DND-41 (cell line): ENCODE measurements around the gene SELP.

ENCODE experiments used
- ATAC-seq: fragments of 200-7000 bp; cut with Tn5 transposase; 3 replicates; pipeline ENCODE4 v1.9.1; 2021; ENCODE audit warnings: low read depth; ENCODE audit not compliant: insufficient read depth
- DNase-seq: peaks from one replicate; pipeline ENCODE4 v3.0.0-alpha.2; 2020
- H2AFZ ChIP-seq: 2 replicates; pipeline ENCODE4 v1.6.0; 2012; ENCODE audit warnings: low read depth, low read length
- H3K27ac ChIP-seq: 2 replicates; pipeline ENCODE4 v1.5.1; 2012; ENCODE audit warnings: low read length, inconsistent platforms
- H3K27me3 ChIP-seq: fragments of 200-600 bp; sonication (generic); 2 replicates; pipeline ENCODE4 v1.6.0; 2012; ENCODE audit warnings: low read length, mild to moderate bottlenecking, inconsistent platforms; ENCODE audit not compliant: insufficient read depth, poor library complexity
- H3K36me3 ChIP-seq: 2 replicates; pipeline ENCODE4 v1.5.1; 2012; ENCODE audit warnings: low read length, inconsistent platforms; ENCODE audit not compliant: insufficient read depth
- H3K4me1 ChIP-seq: 2 replicates; pipeline ENCODE4 v1.5.1; 2012; ENCODE audit warnings: mild to moderate bottlenecking, low read length; ENCODE audit not compliant: insufficient read depth
- H3K4me2 ChIP-seq: 2 replicates; pipeline ENCODE4 v1.6.0; 2012; ENCODE audit warnings: mild to moderate bottlenecking, moderate library complexity, low read length, inconsistent platforms; ENCODE audit not compliant: insufficient read depth
- H3K4me3 ChIP-seq, 2 experiments: fragments of 200-600 bp in 1 of 2; shearing (Covaris generic) in 1 of 2; 2 replicates each; pipeline ENCODE4 v1.5.1; 2012 to 2016; ENCODE audit warnings: inconsistent platforms in 2 of 2, low read length in 2 of 2, mild to moderate bottlenecking in 2 of 2, low read depth in 1 of 2, moderate library complexity in 1 of 2
- H3K79me2 ChIP-seq: 2 replicates; pipeline ENCODE4 v1.6.0; 2012; ENCODE audit warnings: low read length, inconsistent platforms; ENCODE audit not compliant: insufficient read depth
- H3K9ac ChIP-seq: 2 replicates; pipeline ENCODE4 v1.6.0; 2012; ENCODE audit warnings: low read depth, mild to moderate bottlenecking, inconsistent platforms, low read length, moderate library complexity
- H3K9me3 ChIP-seq: 2 replicates; pipeline ENCODE4 v1.5.1; 2012; ENCODE audit warnings: low read length, moderate library complexity, mild to moderate bottlenecking, inconsistent platforms; ENCODE audit not compliant: insufficient read depth, severe bottlenecking
- H4K20me1 ChIP-seq: 2 replicates; pipeline ENCODE4 v1.6.0; 2012; ENCODE audit warnings: low read length; ENCODE audit not compliant: insufficient read depth
- EZH2 ChIP-seq: IDR thresholded peaks from 3 replicates; pipeline ENCODE4 v1.6.1; 2012; ENCODE audit warnings: borderline replicate concordance, low read depth, mild to moderate bottlenecking, moderate library complexity, low read length, inconsistent platforms; ENCODE audit not compliant: severe bottlenecking
- TF ChIP-seq, protein P1 (sequence below): IDR thresholded peaks from 2 replicates; pipeline ENCODE4 v1.5.1; 2012; ENCODE audit warnings: borderline replicate concordance, low read length, moderate library complexity, mild to moderate bottlenecking; ENCODE audit not compliant: poor library complexity, severe bottlenecking; ENCODE audit errors: extremely low read depth

Gene SELP

DNA sequence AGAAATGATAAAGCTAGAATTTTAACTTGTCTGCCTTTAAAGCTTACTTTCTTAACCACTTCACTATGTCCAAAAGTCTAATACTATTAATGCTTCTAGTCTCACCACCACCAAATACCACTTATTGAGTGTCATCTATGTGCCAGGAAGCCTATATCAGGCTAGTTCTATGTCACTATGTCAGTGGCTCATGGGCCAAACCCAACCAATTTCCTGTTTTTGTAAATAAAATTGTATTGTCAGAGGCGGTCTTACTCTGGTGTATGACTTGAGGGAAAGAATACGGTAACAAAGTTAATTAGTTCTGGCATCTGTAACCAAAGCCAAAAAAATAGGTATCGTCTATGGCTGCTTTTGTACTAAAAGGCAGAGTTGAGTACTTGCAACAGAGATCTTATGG is 58.5 kb downstream of the SELP start:
- Histone ChIP-seq H3K79me2 (no peaks in the 10 kb centered on the region), H2AFZ (no peak overlapping the region; the same call in 1 of the 2 replicates), H3K27me3 (no peaks in the 10 kb centered on the region), H4K20me1 (no peaks in the 10 kb centered on the region), H3K4me2 (no peak overlapping the region), H3K4me1 (no peaks in the 10 kb centered on the region), H3K36me3 (no peaks in the 10 kb centered on the region), H3K9ac (no peak overlapping the region), H3K27ac (no peak overlapping the region), H3K9me3 (no peaks in the 10 kb centered on the region), H3K4me3 (no peak overlapping the region)
- TF ChIP-seq, protein P1, sequence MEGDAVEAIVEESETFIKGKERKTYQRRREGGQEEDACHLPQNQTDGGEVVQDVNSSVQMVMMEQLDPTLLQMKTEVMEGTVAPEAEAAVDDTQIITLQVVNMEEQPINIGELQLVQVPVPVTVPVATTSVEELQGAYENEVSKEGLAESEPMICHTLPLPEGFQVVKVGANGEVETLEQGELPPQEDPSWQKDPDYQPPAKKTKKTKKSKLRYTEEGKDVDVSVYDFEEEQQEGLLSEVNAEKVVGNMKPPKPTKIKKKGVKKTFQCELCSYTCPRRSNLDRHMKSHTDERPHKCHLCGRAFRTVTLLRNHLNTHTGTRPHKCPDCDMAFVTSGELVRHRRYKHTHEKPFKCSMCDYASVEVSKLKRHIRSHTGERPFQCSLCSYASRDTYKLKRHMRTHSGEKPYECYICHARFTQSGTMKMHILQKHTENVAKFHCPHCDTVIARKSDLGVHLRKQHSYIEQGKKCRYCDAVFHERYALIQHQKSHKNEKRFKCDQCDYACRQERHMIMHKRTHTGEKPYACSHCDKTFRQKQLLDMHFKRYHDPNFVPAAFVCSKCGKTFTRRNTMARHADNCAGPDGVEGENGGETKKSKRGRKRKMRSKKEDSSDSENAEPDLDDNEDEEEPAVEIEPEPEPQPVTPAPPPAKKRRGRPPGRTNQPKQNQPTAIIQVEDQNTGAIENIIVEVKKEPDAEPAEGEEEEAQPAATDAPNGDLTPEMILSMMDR: no peak
- no peak for TF ChIP-seq EZH2
- DNase-seq (no peak), ATAC-seq (no peak)

DNA sequence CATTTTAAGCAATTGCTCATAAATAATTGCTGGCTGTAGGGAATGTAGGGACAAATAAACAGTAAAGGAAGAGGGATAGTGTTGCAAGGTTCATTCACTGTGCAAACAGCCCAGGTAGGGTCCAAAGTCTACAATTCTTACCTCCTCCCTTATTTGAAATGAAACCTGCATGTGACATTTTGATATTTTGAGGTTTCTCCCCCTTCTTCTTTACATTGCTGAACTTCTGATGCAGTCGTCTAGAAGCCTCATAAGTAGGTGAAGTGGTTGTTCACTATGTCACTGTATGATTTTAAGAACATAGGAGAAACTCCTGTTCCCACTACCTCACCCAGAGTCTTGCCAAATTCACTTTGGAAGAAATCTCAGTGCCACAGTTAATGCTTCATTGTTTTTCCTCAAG is 59.8 kb downstream of the SELP start:
- Histone ChIP-seq H3K36me3 (no peaks in the 10 kb centered on the region), H3K9ac (no peak overlapping the region), H3K4me1 (peaks cover 9% of the 10 kb centered on the region), H3K27ac (no peak overlapping the region), H2AFZ (no peak overlapping the region), H4K20me1 (no peaks in the 10 kb centered on the region), H3K9me3 (no peaks in the 10 kb centered on the region), H3K79me2 (no peaks in the 10 kb centered on the region), H3K4me3 (no peak overlapping the region), H3K27me3 (no peaks in the 10 kb centered on the region), H3K4me2 (no peak overlapping the region)
- ATAC-seq (no peak), DNase-seq (no peak)
- TF ChIP-seq, protein P1: no peak
- no peak for TF ChIP-seq EZH2

DNA sequence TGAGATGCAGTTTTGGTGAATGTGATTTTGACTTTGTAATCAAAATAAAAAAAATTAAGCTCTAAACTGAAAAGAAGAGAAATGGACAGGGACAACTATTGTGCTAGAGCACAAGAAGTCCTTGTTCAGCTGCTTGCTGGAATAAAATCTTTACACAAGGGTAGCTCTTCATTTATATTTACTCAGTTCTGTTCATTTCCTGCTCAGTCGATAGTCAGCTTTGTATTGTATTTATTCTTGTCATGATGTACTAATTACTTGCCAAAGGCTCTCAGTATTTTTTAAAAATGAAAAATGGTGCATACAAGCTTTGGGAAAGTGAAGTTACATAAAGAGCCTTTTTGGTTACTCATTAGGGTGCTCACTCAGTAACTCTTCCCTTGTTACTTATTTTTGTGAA is 61.4 kb downstream of the SELP start:
- H3K4me1 ChIP-seq: peaks cover 9% of the 10 kb centered on the region
- H4K20me1 ChIP-seq: no peaks in the 10 kb centered on the region
- H3K9ac ChIP-seq: no peak overlapping the region
- ATAC-seq: no peak
- H3K4me2 ChIP-seq: no peak overlapping the region
- H3K79me2 ChIP-seq: no peaks in the 10 kb centered on the region
- no peak for DNase-seq
- no peak overlapping the region for H2AFZ ChIP-seq
- H3K27ac ChIP-seq: no peak overlapping the region
- H3K9me3 ChIP-seq: peaks cover 2% of the 10 kb centered on the region
- no peaks in the 10 kb centered on the region for H3K27me3 ChIP-seq
- no peaks in the 10 kb centered on the region for H3K36me3 ChIP-seq
- H3K4me3 ChIP-seq: no peak overlapping the region
- TF ChIP-seq, protein P1: no peak
- no peak for TF ChIP-seq EZH2
